ENCODE measurements around the gene VEPH1.
A peak's percentile ranks its signal among the peaks of the same experiment; 100 is the strongest.
"Not testable (repeated sequence)": the region's sequence is repeated elsewhere in the genome, so short reads cannot be mapped to it uniquely, and the experiment has no call there.

The VEPH1 gene

GRCh38 chr3:157351981-157352380, 151.2 kb downstream of the VEPH1 start:
- TF ChIP-seq CTCF (conservative IDR thresholded peaks at IDR 0.05; ENCODE audit: low read depth, low read length) = no peak
- no peak overlapping the region for H3K4me3 ChIP-seq (ENCODE audit: low read depth, low read length)
- DNase-seq (ENCODE audit: low read depth) = no peak

DNA sequence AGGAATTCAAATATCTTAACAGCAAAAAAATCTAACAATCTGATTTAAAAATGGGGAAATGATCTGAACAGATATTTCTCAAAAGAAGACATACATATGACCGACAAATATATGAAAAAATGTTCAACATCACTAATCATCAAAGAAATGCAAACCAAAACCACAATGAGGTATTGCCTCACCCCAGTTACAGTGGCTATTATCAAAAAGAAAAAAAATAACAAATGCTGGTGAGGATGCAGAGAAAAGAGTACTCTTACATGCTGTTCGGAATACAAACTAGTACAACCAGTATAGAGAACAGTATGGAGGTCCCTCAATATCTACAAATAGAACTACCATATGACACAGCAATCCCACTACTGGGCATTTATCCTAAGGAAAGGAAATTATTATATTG, 152.6 kb downstream of the VEPH1 start:
- DNase-seq (ENCODE audit: low read depth) = peak; percentile 43
- H3K4me3 ChIP-seq (ENCODE audit: low read depth, low read length) = not testable (repeated sequence)

- peak; percentile 30 for TF ChIP-seq CTCF (conservative IDR thresholded peaks at IDR 0.05; ENCODE audit: low read depth, low read length)
- H3K4me3 ChIP-seq (ENCODE audit: low read depth, low read length) = not testable (repeated sequence)
- DNase-seq (ENCODE audit: low read depth) = peak; percentile 43
These were observed 154.7 kb downstream of the VEPH1 start for GRCh38 chr3:157348304-157349075.

DNA sequence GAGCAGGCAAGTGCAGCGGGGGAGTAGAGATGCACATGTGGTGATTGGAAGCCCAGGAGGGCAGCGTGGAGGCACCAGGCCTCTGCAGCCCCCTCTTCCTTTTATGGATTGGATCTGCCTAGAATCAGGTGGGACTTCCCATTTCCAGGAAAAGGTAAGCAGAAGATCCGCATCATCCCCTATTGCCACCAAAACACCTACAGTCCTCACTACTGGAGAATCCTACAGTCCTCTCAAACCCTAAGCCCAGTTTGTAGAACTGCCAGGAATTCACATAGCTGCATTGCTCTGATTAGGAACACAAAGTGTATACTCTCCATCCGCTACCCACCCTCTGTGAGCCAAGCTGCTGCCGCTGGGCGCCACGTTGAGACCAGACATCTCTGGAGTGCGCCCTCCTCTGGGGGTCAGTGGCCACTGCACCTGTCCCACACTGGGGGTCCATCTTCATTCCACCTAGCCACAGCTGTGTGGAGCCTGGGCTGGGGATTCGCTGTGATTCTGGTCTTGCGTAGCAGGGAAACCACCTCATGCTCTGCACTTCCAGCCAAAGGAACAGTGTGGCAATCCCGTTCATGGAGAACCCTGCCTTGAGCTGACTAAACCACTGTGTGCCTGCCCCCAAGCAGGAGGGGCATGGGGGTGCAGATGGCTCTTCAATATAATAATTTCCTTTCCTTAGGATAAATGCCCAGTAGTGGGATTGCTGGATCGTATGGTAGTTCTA, 155.5 kb downstream of the VEPH1 start:
- TF ChIP-seq CTCF (conservative IDR thresholded peaks at IDR 0.05; ENCODE audit: low read depth, low read length) = peak; percentile 51
- DNase-seq (ENCODE audit: low read depth) = peak; percentile 24
- no peak overlapping the region for H3K4me3 ChIP-seq (ENCODE audit: low read depth, low read length)

GRCh38 chr3:157336252-157337009, 166.8 kb downstream of the VEPH1 start:
- no peak for TF ChIP-seq CTCF (conservative IDR thresholded peaks at IDR 0.05; ENCODE audit: low read depth, low read length)
- DNase-seq (ENCODE audit: low read depth) = no peak
- H3K4me3 ChIP-seq (ENCODE audit: low read depth, low read length) = no peak overlapping the region

DNA sequence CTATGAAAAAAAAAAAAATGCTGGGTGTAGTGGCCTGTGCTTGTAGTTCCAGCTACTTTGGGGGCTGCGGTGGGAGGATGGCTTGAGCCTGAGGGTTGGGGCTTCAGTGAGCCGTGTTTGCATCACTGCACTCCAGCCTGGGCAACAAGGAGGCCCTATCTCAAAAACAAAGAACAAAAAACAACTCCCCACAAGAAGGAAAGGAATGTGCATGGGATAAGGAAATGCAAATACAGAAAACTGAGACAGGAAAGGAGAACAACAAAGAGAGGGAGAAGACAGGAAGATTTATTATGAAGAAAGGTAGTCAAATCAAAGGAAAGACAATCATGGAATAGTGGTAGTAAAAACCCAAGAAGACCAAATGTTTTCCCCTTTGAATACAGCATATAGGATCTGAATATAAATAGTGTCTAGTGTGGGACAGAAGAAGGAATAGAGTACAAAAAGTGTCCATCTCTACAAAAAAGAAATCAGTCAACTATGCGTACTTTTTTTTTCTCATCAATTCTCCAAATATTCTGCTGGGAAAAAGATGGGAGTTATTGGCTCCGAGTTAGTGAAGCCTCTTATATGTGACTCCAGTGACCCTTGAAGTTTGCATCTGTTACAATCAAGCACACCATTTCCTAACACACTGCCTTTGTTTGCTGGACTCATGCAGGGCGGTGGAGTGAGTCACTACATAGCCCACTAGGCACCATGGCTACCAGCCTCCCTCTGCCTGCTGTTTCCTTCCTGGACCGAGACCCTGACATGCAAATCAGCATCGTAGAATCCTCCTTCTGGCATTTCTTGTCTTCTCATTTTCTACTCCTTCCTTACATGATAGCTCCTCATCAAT, 167.8 kb downstream of the VEPH1 start:
- TF ChIP-seq CTCF (conservative IDR thresholded peaks at IDR 0.05; ENCODE audit: low read depth, low read length) = no peak
- peak; percentile 90 for DNase-seq (ENCODE audit: low read depth)
- H3K4me3 ChIP-seq (ENCODE audit: low read depth, low read length) = no peak overlapping the region
